GM18499 (cell line): ENCODE data around the gene TENM3.

Experiments used
- ATAC-seq: cut with Tn5 transposase; IDR thresholded peaks from one replicate; pipeline ENCODE4 v1.9.1; 2021; ENCODE audit warnings: moderate number of reproducible peaks; ENCODE audit not compliant: insufficient read depth, unreplicated experiment

TENM3 gene

GRCh38 chr4:182786991-182787390, 543.8 kb downstream of the TENM3 start:
- no peak for ATAC-seq

GRCh38 chr4:182788201-182788600, 545.0 kb downstream of the TENM3 start:
- no peak for ATAC-seq

- ATAC-seq: no peak
These were observed 546.3 kb downstream of the TENM3 start for GRCh38 chr4:182789529-182789928.

- ATAC-seq: no peak
These were observed 552.4 kb downstream of the TENM3 start for GRCh38 chr4:182795446-182796238.

- no peak for ATAC-seq
These were observed 556.5 kb downstream of the TENM3 start for GRCh38 chr4:182799515-182800215.

- ATAC-seq: no peak
These were observed 557.0 kb downstream of the TENM3 start for GRCh38 chr4:182800216-182800515.

- ATAC-seq: no peak
These were observed 558.4 kb downstream of the TENM3 start for GRCh38 chr4:182801636-182802035.

- no peak for ATAC-seq
These were observed 559.4 kb downstream of the TENM3 start for GRCh38 chr4:182802621-182803020.

- ATAC-seq: no peak
These were observed 560.0 kb downstream of the TENM3 start for GRCh38 chr4:182803235-182803634.

GRCh38 chr4:182804131-182804530, 560.9 kb downstream of the TENM3 start:
- ATAC-seq: no peak

- ATAC-seq: no peak
These were observed 562.1 kb downstream of the TENM3 start for GRCh38 chr4:182805321-182805720.

- no peak for ATAC-seq
These were observed 562.5 kb downstream of the TENM3 start for GRCh38 chr4:182805750-182806149.

- ATAC-seq: peak; percentile 40
These were observed 563.4 kb downstream of the TENM3 start for GRCh38 chr4:182806259-182807252.

- ATAC-seq: no peak
These were observed 564.1 kb downstream of the TENM3 start for GRCh38 chr4:182807346-182807745.

- no peak for ATAC-seq
These were observed 564.8 kb downstream of the TENM3 start for GRCh38 chr4:182807767-182808548.

- ATAC-seq: peak; percentile 86
These were observed 565.6 kb downstream of the TENM3 start for GRCh38 chr4:182808673-182809416.

GRCh38 chr4:182809417-182810102, 566.4 kb downstream of the TENM3 start:
- ATAC-seq: peak; percentile 12

- ATAC-seq: no peak
These were observed 567.0 kb downstream of the TENM3 start for GRCh38 chr4:182810103-182810615.
